Esophagus mucosa (tissue), 1 donor: ENCODE measurements around the gene MYH16. TPM values are rescaled to one million over a fixed set of nuclear protein-coding genes. Genes with fewer than 3 reads are reported as not detected.
"Not testable (repeated sequence)": the region's sequence is repeated elsewhere in the genome, so short reads cannot be mapped to it uniquely, and the experiment has no call there.

ENCODE experiments used
- ATAC-seq: fragments of 200-7000 bp; cut with Tn5 transposase; one replicate; pipeline ENCODE4 v1.9.1; 2020
- total RNA-seq: library from RNA; stranded (reverse); gene quantifications from one replicate; pipeline ENCODE4 v1.2.4, GENCODE V29; 2023
- donor health status: DM: yes; HTN: yes; CAD: no.

Gene MYH16
- total RNA-seq, 1 donor from 2014 or later, result not detected

DNA sequence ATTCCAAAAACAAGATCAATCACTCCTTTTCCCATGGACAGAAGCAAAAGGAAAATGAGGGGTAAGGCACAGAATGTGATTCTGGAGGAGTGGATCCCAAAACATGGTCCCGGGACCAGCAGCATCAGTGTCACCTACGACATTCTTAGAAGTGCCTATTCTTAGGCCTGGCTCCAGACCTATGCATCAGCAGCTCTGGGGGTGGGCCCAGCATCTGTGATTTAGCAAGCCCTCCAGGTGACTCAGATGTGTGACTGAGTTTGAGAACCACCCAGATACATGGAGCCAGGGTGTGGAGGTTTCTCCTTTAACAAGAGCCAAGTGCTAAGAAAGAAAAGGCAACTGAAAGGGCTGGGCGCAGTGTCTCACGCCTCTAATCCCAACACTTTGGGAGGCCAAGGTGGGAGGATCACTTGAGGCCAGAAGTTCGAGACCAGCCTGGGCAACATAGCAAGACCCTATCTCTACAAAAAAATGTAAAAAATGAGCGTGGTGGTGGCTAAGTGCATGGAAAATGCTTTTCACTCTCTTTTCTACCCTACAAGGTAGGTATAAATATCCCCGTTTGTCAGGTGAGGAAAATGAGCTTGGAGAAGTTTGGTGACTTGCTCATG, 35.9 kb downstream of the MYH16 start:
- ATAC-seq, result peak; percentile 93

DNA sequence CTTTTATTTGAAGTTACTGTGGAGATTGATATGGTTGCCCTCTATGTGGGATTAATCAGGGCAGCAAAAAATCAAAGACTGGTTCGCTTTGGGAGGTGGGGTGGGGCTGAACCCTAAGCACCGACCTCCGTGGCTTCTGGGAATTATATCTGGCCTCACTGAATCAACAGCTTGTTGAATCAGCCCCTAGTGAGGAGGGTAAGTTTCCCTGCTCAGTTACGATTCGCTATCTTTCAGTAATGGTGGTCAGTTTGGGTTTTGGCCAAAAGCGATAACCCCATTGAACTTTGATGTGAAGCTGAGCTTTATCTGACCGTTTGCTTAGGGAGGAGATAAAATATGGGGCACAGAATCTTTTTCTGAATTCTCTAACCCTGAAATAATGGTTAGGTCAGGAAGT, 36.5 kb downstream of the MYH16 start:
- no peak for ATAC-seq

DNA sequence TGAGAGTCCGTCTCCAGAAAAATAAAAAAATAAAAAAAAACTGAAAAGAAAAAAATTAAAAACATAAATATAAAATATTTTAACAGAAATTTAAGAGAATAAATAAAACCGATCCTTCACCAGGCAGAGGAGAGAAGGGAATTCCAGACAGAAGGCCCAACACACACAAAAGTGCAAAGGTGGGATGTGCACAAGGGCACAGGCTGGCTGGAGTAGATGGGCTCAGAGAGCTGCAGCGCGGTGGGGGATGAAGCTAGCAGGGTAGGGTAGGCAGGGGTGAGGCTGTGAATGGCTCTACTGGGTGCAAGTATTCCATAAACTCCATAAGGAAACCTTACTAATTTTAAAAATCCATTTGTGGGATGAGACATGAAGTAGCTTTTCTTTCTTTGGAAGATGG, 37.4 kb downstream of the MYH16 start:
- ATAC-seq, result no peak

GRCh38 chr7:99311702-99312101, 39.1 kb downstream of the MYH16 start:
- ATAC-seq, result no peak

GRCh38 chr7:99312316-99313203, 39.9 kb downstream of the MYH16 start:
- ATAC-seq, result peak; percentile 56

GRCh38 chr7:99313204-99313573, 40.5 kb downstream of the MYH16 start:
- ATAC-seq, result no peak

GRCh38 chr7:99314504-99314903, 41.9 kb downstream of the MYH16 start:
- ATAC-seq, result peak; percentile 93

DNA sequence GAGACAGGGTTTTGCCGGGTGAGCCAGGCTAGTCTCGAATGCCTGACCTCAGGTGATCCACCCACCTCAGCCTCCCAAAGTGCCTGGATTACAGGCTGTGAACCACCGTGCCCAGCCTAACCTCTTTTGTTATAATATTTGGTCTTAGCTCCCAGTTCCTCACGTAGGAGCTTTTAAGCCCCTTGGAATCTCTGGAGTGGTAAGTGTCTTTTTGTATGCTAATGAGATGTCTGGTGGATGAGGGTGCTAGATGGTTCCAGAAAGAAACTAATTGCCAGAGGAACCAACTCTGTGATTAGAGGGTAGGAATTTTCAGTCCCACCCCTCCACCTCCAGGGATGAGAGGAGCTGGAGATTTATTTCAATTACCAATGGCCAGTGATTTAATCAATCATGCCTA, 47.7 kb downstream of the MYH16 start:
- ATAC-seq, result no peak

GRCh38 chr7:99322659-99323058, 50.0 kb downstream of the MYH16 start:
- ATAC-seq, result not testable (repeated sequence)

DNA sequence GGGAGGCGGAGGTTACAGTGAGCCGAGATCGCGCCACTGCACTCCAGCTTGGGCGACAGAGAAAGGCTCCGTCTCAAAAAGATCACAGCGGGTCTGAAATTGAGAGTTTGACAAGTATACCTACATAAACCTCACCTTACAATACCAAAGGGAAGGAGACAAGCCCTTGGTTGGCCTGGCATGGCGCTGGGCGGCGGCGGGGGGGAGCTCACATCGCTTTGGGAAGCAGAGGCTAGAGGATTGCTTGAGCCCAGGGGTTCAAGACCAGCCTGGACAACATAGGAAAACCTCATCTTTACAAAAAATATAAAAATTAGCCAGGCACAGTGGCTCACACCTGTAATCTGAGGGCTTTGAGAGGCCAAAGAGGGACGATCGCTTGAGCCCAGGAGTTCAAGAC, 51.9 kb downstream of the MYH16 start:
- no peak for ATAC-seq

DNA sequence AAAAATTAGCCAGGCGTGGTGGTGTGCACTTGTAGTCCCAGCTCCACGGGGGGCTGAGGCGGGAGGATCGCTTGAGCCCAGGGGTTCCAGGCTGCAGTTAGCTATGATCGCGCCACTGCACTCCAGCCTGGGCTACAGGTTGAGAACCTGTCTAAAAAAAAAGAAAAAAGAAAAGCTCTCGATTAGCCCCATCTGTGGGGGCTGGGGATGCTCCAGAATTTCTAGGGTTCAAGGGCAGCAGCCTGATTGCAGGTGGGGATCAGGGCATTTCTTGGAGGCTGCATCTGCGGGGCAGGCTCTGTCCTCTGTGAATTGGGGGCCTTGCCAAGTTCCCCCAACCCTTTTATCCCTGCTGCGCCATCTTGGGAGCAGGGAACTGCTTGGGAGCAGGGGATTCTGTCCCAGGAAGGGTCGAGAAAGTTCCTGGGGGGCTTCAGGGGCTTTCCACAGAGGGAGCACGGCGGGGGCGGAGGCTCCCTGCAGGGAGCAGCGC, 52.4 kb downstream of the MYH16 start:
- ATAC-seq, result no peak

- ATAC-seq, result peak; percentile 92
Measured at GRCh38 chr7:99325592-99326407, 53.2 kb downstream of the MYH16 start, which contains the start of gene ARPC1A. ARPC1A (plus strand) TSS chr7:99325898; CDS start chr7:99333354, 7,456 bp downstream.

DNA sequence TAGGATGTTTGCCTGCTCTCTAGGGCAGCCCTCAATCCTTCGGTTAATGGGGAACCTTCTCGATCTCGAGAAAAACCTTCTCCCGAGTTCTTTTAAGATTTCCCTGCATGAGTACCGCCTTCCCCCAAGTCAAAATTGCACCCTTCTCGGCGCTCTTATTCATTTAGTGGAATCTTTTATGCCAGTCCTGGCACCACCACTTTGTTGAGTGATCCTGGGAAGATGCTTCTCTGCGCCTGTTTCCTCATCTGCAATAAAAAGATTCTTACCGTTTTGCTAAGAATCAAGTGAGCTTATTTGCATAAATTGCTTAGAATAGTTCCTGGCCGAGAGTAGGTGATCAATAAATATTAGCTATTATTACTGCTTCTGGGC, 53.8 kb downstream of the MYH16 start:
- ATAC-seq, result no peak

- ATAC-seq, result peak; percentile 78
Measured at GRCh38 chr7:99330314-99330961, 57.8 kb downstream of the MYH16 start.

- ATAC-seq, result peak; percentile 72
Measured at GRCh38 chr7:99331002-99331401, 58.4 kb downstream of the MYH16 start.

DNA sequence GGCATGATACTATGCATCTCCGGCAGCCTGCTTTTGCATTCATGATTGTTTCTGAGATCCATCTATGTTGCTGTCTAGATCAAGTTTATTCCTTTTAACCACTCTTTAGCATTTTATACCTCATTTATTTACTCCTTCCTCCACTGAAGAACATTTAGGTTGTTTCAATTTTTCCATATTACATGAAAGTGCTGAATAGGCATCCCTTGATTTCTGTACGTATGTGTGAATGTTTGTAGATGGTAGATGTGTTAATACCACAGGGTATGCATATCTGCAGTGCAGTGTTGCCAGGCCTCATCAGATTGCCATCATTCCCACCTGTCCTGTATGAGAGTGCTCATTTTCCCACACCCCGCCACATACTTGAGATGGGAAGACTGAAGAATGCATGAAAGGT, 67.0 kb downstream of the MYH16 start:
- ATAC-seq, result no peak

- ATAC-seq, result no peak
Measured at GRCh38 chr7:99340659-99341058, 68.0 kb downstream of the MYH16 start.

- no peak for ATAC-seq
Measured at GRCh38 chr7:99344061-99344647, 71.5 kb downstream of the MYH16 start.

GRCh38 chr7:99350641-99351040, 78.0 kb downstream of the MYH16 start:
- ATAC-seq, result not testable (repeated sequence)

- no peak for ATAC-seq
Measured at GRCh38 chr7:99352247-99352646, 79.6 kb downstream of the MYH16 start.

DNA sequence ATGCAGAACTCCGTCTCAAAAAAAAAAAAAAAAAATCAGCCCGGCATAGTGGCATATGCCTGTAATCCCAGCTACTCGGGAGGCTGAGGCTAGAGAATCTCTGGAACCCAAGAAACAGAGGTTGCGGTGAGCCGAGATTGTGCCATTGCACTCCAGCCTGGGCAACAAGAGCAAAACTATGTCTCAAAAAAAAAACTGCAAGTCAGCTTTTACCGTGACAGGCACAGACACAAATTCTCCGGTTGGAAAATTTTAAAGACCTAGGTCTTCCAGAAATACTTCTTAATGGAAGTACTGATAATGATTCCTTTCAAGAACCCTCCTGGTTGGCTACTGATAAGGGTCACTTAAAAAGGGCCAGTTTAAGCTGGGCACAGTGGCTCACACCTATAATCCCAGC, 82.5 kb downstream of the MYH16 start:
- no peak for ATAC-seq
